ENCODE results near the gene TMEM63C.

The TMEM63C gene

DNA sequence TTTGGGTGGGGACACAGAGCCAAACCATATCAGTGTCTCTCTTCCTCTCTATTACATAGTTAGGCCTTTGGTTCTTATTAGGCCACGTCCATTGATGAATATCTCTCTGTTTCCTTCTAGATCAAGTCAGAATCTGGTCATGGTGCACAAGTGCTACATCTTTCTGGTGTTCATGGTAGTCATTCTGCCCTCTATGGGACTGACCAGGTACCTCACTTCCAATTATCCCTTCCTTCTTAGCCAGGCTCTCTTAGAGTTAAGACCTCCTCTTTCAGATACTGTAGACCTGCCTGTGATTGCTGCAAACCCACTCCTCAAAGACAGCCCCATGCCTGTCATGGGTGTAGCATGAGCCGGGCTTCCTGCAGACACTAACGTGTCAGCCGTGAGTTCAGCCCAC, 64.2 kb downstream of the TMEM63C start:
- Histone ChIP-seq H3K4me3 (IDR thresholded peaks at IDR 0.05; ENCODE audit: insufficient read depth, low read depth, low read length) (no peak overlapping the region), H3K27me3 (ENCODE audit: insufficient read depth, low read depth) (no peaks in the 10 kb centered on the region), H3K79me2 (ENCODE audit: insufficient read depth, low read depth) (no peaks in the 10 kb centered on the region), H3K27ac (no peak overlapping the region), H3K4me1 (ENCODE audit: low read depth, poor library complexity, severe bottlenecking) (no peaks in the 10 kb centered on the region), H2AFZ (ENCODE audit: low read depth) (no peak overlapping the region), H3K9ac (no peak overlapping the region), H3K4me2 (no peak overlapping the region), H3K36me3 (ENCODE audit: insufficient read depth) (no peaks in the 10 kb centered on the region), H4K20me1 (ENCODE audit: insufficient read depth) (no peaks in the 10 kb centered on the region)
- TF ChIP-seq, protein P1, sequence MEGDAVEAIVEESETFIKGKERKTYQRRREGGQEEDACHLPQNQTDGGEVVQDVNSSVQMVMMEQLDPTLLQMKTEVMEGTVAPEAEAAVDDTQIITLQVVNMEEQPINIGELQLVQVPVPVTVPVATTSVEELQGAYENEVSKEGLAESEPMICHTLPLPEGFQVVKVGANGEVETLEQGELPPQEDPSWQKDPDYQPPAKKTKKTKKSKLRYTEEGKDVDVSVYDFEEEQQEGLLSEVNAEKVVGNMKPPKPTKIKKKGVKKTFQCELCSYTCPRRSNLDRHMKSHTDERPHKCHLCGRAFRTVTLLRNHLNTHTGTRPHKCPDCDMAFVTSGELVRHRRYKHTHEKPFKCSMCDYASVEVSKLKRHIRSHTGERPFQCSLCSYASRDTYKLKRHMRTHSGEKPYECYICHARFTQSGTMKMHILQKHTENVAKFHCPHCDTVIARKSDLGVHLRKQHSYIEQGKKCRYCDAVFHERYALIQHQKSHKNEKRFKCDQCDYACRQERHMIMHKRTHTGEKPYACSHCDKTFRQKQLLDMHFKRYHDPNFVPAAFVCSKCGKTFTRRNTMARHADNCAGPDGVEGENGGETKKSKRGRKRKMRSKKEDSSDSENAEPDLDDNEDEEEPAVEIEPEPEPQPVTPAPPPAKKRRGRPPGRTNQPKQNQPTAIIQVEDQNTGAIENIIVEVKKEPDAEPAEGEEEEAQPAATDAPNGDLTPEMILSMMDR (conservative IDR thresholded peaks at IDR 0.05; ENCODE audit: low read depth, low read length), result no peak

GRCh38 chr14:77246784-77247183, 65.2 kb downstream of the TMEM63C start:
- Histone ChIP-seq H4K20me1 (ENCODE audit: insufficient read depth) (no peaks in the 10 kb centered on the region), H3K9ac (no peak overlapping the region), H3K4me1 (ENCODE audit: low read depth, poor library complexity, severe bottlenecking) (no peaks in the 10 kb centered on the region), H3K36me3 (ENCODE audit: insufficient read depth) (no peaks in the 10 kb centered on the region), H3K27ac (no peak overlapping the region), H3K27me3 (ENCODE audit: insufficient read depth, low read depth) (no peaks in the 10 kb centered on the region), H2AFZ (ENCODE audit: low read depth) (no peak overlapping the region), H3K79me2 (ENCODE audit: insufficient read depth, low read depth) (no peaks in the 10 kb centered on the region), H3K4me2 (no peak overlapping the region), H3K4me3 (IDR thresholded peaks at IDR 0.05; ENCODE audit: insufficient read depth, low read depth, low read length) (no peak overlapping the region)
- TF ChIP-seq, protein P1 (conservative IDR thresholded peaks at IDR 0.05; ENCODE audit: low read depth, low read length), result no peak

DNA sequence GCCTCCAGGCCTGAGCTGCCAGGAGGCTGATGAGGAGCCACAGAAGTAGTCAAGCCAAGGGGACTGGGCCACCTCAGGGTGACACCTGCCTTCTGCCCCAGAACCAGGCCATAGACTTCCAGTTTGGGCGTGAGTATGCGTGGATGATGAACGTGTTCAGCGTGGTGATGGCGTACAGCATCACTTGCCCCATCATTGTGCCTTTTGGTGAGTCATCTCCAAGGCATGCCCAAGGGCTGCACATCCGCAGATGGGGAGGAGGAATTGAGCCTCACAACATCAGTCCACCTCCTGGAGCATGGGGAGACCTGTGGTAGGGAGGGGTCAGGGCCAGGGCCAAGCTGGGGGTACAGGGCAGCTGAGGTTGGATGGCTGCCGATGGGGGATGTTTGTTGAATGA, 67.1 kb downstream of the TMEM63C start:
- no peaks in the 10 kb centered on the region for H4K20me1 ChIP-seq (ENCODE audit: insufficient read depth)
- no peaks in the 10 kb centered on the region for H3K79me2 ChIP-seq (ENCODE audit: insufficient read depth, low read depth)
- H3K27me3 ChIP-seq (ENCODE audit: insufficient read depth, low read depth), result no peaks in the 10 kb centered on the region
- no peak overlapping the region for H3K27ac ChIP-seq
- TF ChIP-seq, protein P1 (conservative IDR thresholded peaks at IDR 0.05; ENCODE audit: low read depth, low read length), result no peak
- H2AFZ ChIP-seq (ENCODE audit: low read depth), result no peak overlapping the region
- H3K4me1 ChIP-seq (ENCODE audit: low read depth, poor library complexity, severe bottlenecking), result no peaks in the 10 kb centered on the region
- no peak overlapping the region for H3K4me3 ChIP-seq (IDR thresholded peaks at IDR 0.05; ENCODE audit: insufficient read depth, low read depth, low read length)
- H3K36me3 ChIP-seq (ENCODE audit: insufficient read depth), result no peaks in the 10 kb centered on the region
- no peak overlapping the region for H3K9ac ChIP-seq
- no peak overlapping the region for H3K4me2 ChIP-seq

GRCh38 chr14:77249286-77249685, 67.7 kb downstream of the TMEM63C start:
- no peaks in the 10 kb centered on the region for H3K27me3 ChIP-seq (ENCODE audit: insufficient read depth, low read depth)
- TF ChIP-seq, protein P1 (conservative IDR thresholded peaks at IDR 0.05; ENCODE audit: low read depth, low read length), result no peak
- H3K4me2 ChIP-seq, result no peak overlapping the region

More at GRCh38 chr14:77249286-77249685, 67.7 kb downstream of the TMEM63C start:
- H2AFZ ChIP-seq (ENCODE audit: low read depth), result no peak overlapping the region
- H4K20me1 ChIP-seq (ENCODE audit: insufficient read depth), result no peaks in the 10 kb centered on the region
- H3K79me2 ChIP-seq (ENCODE audit: insufficient read depth, low read depth), result no peaks in the 10 kb centered on the region
- no peak overlapping the region for H3K27ac ChIP-seq
- no peak overlapping the region for H3K9ac ChIP-seq
- no peak overlapping the region for H3K4me3 ChIP-seq (IDR thresholded peaks at IDR 0.05; ENCODE audit: insufficient read depth, low read depth, low read length)
- H3K4me1 ChIP-seq (ENCODE audit: low read depth, poor library complexity, severe bottlenecking), result no peaks in the 10 kb centered on the region
- no peaks in the 10 kb centered on the region for H3K36me3 ChIP-seq (ENCODE audit: insufficient read depth)
